Astrocyte (in vitro differentiated cells and primary cell): ENCODE measurements around the gene COX7A2. TPM values are rescaled to one million over a fixed set of nuclear protein-coding genes. Genes with fewer than 3 reads are reported as not detected.

Source experiments
- DNase-seq: peaks from one replicate; pipeline ENCODE4 v3.0.0-alpha.2; 2010; ENCODE audit warnings: low read depth
- FAIRE-seq: peaks from 2 replicates; lab custom pipeline; 2011; peaks lifted over from hg19 to GRCh38; lab: Jason Lieb, UNC
- H2AFZ ChIP-seq: 2 replicates; pipeline ENCODE4 v1.6.0; 2012; ENCODE audit warnings: low read depth, low read length, inconsistent platforms
- H3K27ac ChIP-seq: 2 replicates; pipeline ENCODE4 v1.5.1; 2011; ENCODE audit warnings: low read depth, low read length, inconsistent platforms
- H3K27me3 ChIP-seq: 2 replicates; pipeline ENCODE4 v1.6.0; 2011; ENCODE audit warnings: low read length, inconsistent platforms; ENCODE audit not compliant: insufficient read depth
- H3K36me3 ChIP-seq: 2 replicates; pipeline ENCODE4 v1.5.1; 2011; ENCODE audit warnings: low read length, inconsistent platforms; ENCODE audit not compliant: insufficient read depth
- H3K4me1 ChIP-seq: 2 replicates; pipeline ENCODE4 v1.5.1; 2011; ENCODE audit warnings: low read length, inconsistent platforms; ENCODE audit not compliant: insufficient read depth
- H3K4me2 ChIP-seq: 2 replicates; pipeline ENCODE4 v1.6.0; 2012; ENCODE audit warnings: low read length, inconsistent platforms
- H3K4me3 ChIP-seq: 2 replicates; pipeline ENCODE4 v1.5.1; 2011; ENCODE audit warnings: low read depth, mild to moderate bottlenecking, low read length, inconsistent platforms; ENCODE audit not compliant: insufficient read depth
- H3K79me2 ChIP-seq: 2 replicates; pipeline ENCODE4 v1.6.0; 2012; ENCODE audit warnings: mild to moderate bottlenecking, low read length, inconsistent platforms; ENCODE audit not compliant: insufficient read depth
- H3K9ac ChIP-seq: 2 replicates; pipeline ENCODE4 v1.6.0; 2012; ENCODE audit warnings: mild to moderate bottlenecking, low read length, inconsistent platforms
- H3K9me3 ChIP-seq: 2 replicates; pipeline ENCODE4 v1.5.1; 2012; ENCODE audit warnings: low read depth, mild to moderate bottlenecking, low read length, inconsistent platforms; ENCODE audit not compliant: insufficient read depth
- H4K20me1 ChIP-seq: 2 replicates; pipeline ENCODE4 v1.6.0; 2012; ENCODE audit warnings: low read length, inconsistent platforms; ENCODE audit not compliant: insufficient read depth
- H3K27ac Mint-ChIP-seq: one replicate; pipeline ENCODE4 v1.8.0; 2021; ENCODE audit warnings: mild to moderate bottlenecking, mixed read lengths; ENCODE audit not compliant: unreplicated experiment
- H3K27me3 Mint-ChIP-seq: one replicate; pipeline ENCODE4 v1.8.0; 2021; ENCODE audit warnings: low read depth, mixed read lengths; ENCODE audit not compliant: unreplicated experiment
- H3K36me3 Mint-ChIP-seq: one replicate; pipeline ENCODE4 v1.8.0; 2021; ENCODE audit warnings: low read depth, mixed read lengths; ENCODE audit not compliant: unreplicated experiment
- H3K4me1 Mint-ChIP-seq: one replicate; pipeline ENCODE4 v1.8.0; 2021; ENCODE audit warnings: low read depth, mixed read lengths; ENCODE audit not compliant: unreplicated experiment
- H3K4me3 Mint-ChIP-seq: one replicate; pipeline ENCODE4 v1.8.0; 2021; ENCODE audit warnings: mild to moderate bottlenecking, moderate library complexity, mixed read lengths; ENCODE audit not compliant: unreplicated experiment
- H3K9me3 Mint-ChIP-seq: one replicate; pipeline ENCODE4 v1.8.0; 2021; ENCODE audit warnings: mild to moderate bottlenecking, mixed read lengths; ENCODE audit not compliant: unreplicated experiment
- CTCF ChIP-seq: IDR thresholded peaks from 2 replicates; pipeline ENCODE4 v1.5.1; 2011; ENCODE audit warnings: low read depth, mild to moderate bottlenecking, inconsistent platforms, low read length, moderate library complexity; ENCODE audit not compliant: insufficient read depth
- EZH2 ChIP-seq: IDR thresholded peaks from 2 replicates; pipeline ENCODE4 v1.6.1; 2012; ENCODE audit warnings: mild to moderate bottlenecking, low read length, inconsistent platforms; ENCODE audit not compliant: insufficient read depth
- total RNA-seq: library from RNA; stranded (reverse); gene quantifications from 2 replicates; pipeline ENCODE4 v1.2.1, GENCODE V29; 2021

The COX7A2 gene
- total RNA-seq, 1 donor from 2014 or later: 463 TPM

GRCh38 chr6:75284632-75285282 lies 41.2 kb upstream of the COX7A2 start, which contains the start of gene TMEM30A:
TSS of gene TMEM30A (minus strand) at chr6:75284792. CDS start at chr6:75284638, 154 bp downstream.
- H3K4me3 ChIP-seq: peak within 1 kb of the TSS; percentile 90
- peak; percentile 98 for FAIRE-seq
- H3K79me2 ChIP-seq: peaks cover 51% of the 10 kb centered on the region
- peak; percentile 99 for DNase-seq
- H3K27ac ChIP-seq: peak within 1 kb of the TSS; percentile 90
- peak within 1 kb of the TSS; percentile 96 for H3K9ac ChIP-seq
- no peaks in the 10 kb centered on the region for H3K36me3 ChIP-seq
- peaks cover 10% of the 10 kb centered on the region for H3K4me1 Mint-ChIP-seq
- TF ChIP-seq CTCF (no peak), EZH2 (no peak)
- no peak within 1 kb of the TSS for H3K27ac Mint-ChIP-seq
- no peak within 1 kb of the TSS for H3K4me3 Mint-ChIP-seq
- H3K9me3 Mint-ChIP-seq: no peaks in the 10 kb centered on the region
- H2AFZ ChIP-seq: peak within 1 kb of the TSS; percentile 82
- H4K20me1 ChIP-seq: peaks cover 37% of the 10 kb centered on the region
- H3K36me3 Mint-ChIP-seq: no peaks in the 10 kb centered on the region
- no peaks in the 10 kb centered on the region for H3K27me3 Mint-ChIP-seq
- H3K9me3 ChIP-seq: no peaks in the 10 kb centered on the region
- H3K4me1 ChIP-seq: peaks cover 9% of the 10 kb centered on the region
- H3K4me2 ChIP-seq: peak within 1 kb of the TSS; percentile 97
- no peaks in the 10 kb centered on the region for H3K27me3 ChIP-seq

- no peak for FAIRE-seq
Measured at GRCh38 chr6:75283907-75284631, 40.5 kb upstream of the COX7A2 start.

More at GRCh38 chr6:75283907-75284631, 40.5 kb upstream of the COX7A2 start:
- Histone ChIP-seq H3K36me3 (no peaks in the 10 kb centered on the region), H3K4me3 (peak overlapping the region; percentile 90), H3K27ac (peak overlapping the region; percentile 90), H3K9ac (peak overlapping the region; percentile 96), H3K79me2 (peaks cover 58% of the 10 kb centered on the region), H3K4me1 (peaks cover 13% of the 10 kb centered on the region), H2AFZ (peak overlapping the region; percentile 82), H3K9me3 (no peaks in the 10 kb centered on the region), H3K4me2 (peak overlapping the region; percentile 97), H4K20me1 (peaks cover 43% of the 10 kb centered on the region), H3K27me3 (no peaks in the 10 kb centered on the region)
- TF ChIP-seq CTCF: no peak
- no peak for TF ChIP-seq EZH2
- H3K4me1 Mint-ChIP-seq: peaks cover 12% of the 10 kb centered on the region
- no peak overlapping the region for H3K27ac Mint-ChIP-seq
- peak; percentile 37 for DNase-seq
- no peaks in the 10 kb centered on the region for H3K9me3 Mint-ChIP-seq
- no peaks in the 10 kb centered on the region for H3K36me3 Mint-ChIP-seq
- no peaks in the 10 kb centered on the region for H3K27me3 Mint-ChIP-seq
- no peak overlapping the region for H3K4me3 Mint-ChIP-seq
